ENCODE measurements around the gene MAD2L1BP. TPM values are rescaled to one million over a fixed set of nuclear protein-coding genes. Genes with fewer than 3 reads are reported as not detected.

MAD2L1BP gene
- total and polyA plus RNA-seq, 2 of the 13 experiments (the other 11 are each of a cell fraction or from before 2014, with no cell fraction given), result 54.2 to 55.5 TPM

GRCh38 chr6:43629104-43629504 is 6.5 kb upstream of the MAD2L1BP start, which contains the start of gene GTPBP2 (continued):
- TF ChIP-seq, protein P1, sequence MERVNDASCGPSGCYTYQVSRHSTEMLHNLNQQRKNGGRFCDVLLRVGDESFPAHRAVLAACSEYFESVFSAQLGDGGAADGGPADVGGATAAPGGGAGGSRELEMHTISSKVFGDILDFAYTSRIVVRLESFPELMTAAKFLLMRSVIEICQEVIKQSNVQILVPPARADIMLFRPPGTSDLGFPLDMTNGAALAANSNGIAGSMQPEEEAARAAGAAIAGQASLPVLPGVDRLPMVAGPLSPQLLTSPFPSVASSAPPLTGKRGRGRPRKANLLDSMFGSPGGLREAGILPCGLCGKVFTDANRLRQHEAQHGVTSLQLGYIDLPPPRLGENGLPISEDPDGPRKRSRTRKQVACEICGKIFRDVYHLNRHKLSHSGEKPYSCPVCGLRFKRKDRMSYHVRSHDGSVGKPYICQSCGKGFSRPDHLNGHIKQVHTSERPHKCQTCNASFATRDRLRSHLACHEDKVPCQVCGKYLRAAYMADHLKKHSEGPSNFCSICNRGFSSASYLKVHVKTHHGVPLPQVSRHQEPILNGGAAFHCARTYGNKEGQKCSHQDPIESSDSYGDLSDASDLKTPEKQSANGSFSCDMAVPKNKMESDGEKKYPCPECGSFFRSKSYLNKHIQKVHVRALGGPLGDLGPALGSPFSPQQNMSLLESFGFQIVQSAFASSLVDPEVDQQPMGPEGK (CRISPR knock-in tag; IDR thresholded peaks at IDR 0.05), result peak; percentile 95
- TF ChIP-seq BCL6 (CRISPR knock-in tag; IDR thresholded peaks at IDR 0.05) (peak; percentile 10; the same call in 1 of the 2 replicates), AFF4 (CRISPR knock-in tag; IDR thresholded peaks at IDR 0.05) (no peak), KLF9 (CRISPR knock-in tag; IDR thresholded peaks at IDR 0.05; ENCODE audit: low read depth) (0 out of 2 replicates have a peak, but pooled peaks have one; percentile 71), ZNF557 (CRISPR knock-in tag; IDR thresholded peaks at IDR 0.05) (no peak), BRD4 (CRISPR knock-in tag; IDR thresholded peaks at IDR 0.05) (no peak), ARNTL (CRISPR knock-in tag; IDR thresholded peaks at IDR 0.05) (peak; percentile 51), ZFP62 (CRISPR knock-in tag; IDR thresholded peaks at IDR 0.05) (peak; percentile 55; the same call in 1 of the 2 replicates), ZFYVE20 (CRISPR knock-in tag; IDR thresholded peaks at IDR 0.05; ENCODE audit: borderline replicate concordance, low read depth) (no peak), ZNF468 (CRISPR knock-in tag; IDR thresholded peaks at IDR 0.05) (no peak)
- TF ChIP-seq, protein P2, sequence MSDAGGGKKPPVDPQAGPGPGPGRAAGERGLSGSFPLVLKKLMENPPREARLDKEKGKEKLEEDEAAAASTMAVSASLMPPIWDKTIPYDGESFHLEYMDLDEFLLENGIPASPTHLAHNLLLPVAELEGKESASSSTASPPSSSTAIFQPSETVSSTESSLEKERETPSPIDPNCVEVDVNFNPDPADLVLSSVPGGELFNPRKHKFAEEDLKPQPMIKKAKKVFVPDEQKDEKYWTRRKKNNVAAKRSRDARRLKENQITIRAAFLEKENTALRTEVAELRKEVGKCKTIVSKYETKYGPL (CRISPR knock-in tag; IDR thresholded peaks at IDR 0.05), result no peak
- TF ChIP-seq, protein P3, sequence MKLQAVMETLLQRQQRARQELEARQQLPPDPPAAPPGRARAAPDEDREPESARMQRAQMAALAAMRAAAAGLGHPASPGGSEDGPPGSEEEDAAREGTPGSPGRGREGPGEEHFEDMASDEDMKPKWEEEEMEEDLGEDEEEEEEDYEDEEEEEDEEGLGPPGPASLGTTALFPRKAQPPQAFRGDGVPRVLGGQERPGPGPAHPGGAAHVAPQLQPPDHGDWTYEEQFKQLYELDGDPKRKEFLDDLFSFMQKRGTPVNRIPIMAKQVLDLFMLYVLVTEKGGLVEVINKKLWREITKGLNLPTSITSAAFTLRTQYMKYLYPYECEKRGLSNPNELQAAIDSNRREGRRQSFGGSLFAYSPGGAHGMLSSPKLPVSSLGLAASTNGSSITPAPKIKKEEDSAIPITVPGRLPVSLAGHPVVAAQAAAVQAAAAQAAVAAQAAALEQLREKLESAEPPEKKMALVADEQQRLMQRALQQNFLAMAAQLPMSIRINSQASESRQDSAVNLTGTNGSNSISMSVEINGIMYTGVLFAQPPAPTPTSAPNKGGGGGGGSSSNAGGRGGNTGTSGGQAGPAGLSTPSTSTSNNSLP (IDR thresholded peaks at IDR 0.05; ENCODE audit: low read depth, low read length), result 0 out of 2 replicates have a peak, but pooled peaks have one; percentile 28
- TF ChIP-seq, protein P4, sequence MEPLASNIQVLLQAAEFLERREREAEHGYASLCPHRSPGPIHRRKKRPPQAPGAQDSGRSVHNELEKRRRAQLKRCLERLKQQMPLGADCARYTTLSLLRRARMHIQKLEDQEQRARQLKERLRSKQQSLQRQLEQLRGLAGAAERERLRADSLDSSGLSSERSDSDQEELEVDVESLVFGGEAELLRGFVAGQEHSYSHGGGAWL (CRISPR knock-in tag; IDR thresholded peaks at IDR 0.05), result no peak
- TF ChIP-seq, protein P5, sequence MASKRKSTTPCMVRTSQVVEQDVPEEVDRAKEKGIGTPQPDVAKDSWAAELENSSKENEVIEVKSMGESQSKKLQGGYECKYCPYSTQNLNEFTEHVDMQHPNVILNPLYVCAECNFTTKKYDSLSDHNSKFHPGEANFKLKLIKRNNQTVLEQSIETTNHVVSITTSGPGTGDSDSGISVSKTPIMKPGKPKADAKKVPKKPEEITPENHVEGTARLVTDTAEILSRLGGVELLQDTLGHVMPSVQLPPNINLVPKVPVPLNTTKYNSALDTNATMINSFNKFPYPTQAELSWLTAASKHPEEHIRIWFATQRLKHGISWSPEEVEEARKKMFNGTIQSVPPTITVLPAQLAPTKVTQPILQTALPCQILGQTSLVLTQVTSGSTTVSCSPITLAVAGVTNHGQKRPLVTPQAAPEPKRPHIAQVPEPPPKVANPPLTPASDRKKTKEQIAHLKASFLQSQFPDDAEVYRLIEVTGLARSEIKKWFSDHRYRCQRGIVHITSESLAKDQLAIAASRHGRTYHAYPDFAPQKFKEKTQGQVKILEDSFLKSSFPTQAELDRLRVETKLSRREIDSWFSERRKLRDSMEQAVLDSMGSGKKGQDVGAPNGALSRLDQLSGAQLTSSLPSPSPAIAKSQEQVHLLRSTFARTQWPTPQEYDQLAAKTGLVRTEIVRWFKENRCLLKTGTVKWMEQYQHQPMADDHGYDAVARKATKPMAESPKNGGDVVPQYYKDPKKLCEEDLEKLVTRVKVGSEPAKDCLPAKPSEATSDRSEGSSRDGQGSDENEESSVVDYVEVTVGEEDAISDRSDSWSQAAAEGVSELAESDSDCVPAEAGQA (IDR thresholded peaks at IDR 0.05; ENCODE audit: low read depth), result no peak; the same call in none of the 2 replicates
- TF ChIP-seq, protein P5 (CRISPR knock-in tag; IDR thresholded peaks at IDR 0.05; ENCODE audit: borderline replicate concordance), result no peak
